CD4-positive, alpha-beta T cell treated with Interleukin-4 for 1 hour (primary cell): ENCODE results near the gene COL5A1.
A peak's percentile ranks its signal among the peaks of the same experiment; 100 is the strongest.
"Not testable (repeated sequence)": the region's sequence is repeated elsewhere in the genome, so short reads cannot be mapped to it uniquely, and the experiment has no call there.

ENCODE experiments used
- DNase-seq, 2 donors: peaks; one replicate each; pipeline ENCODE4 v3.0.0-alpha.2; 2020 to 2022

The COL5A1 gene

GRCh38 chr9:134679616-134680392 is 38.2 kb downstream of the COL5A1 start:
- no peak for DNase-seq

GRCh38 chr9:134680393-134681060 is 38.9 kb downstream of the COL5A1 start:
- no peak for DNase-seq

GRCh38 chr9:134681061-134681661 is 39.6 kb downstream of the COL5A1 start:
- DNase-seq: no peak

GRCh38 chr9:134682026-134682425 is 40.4 kb downstream of the COL5A1 start:
- DNase-seq: no peak

- DNase-seq: no peak
These were observed 41.2 kb downstream of the COL5A1 start for GRCh38 chr9:134682651-134683364.

GRCh38 chr9:134683714-134684374 is 42.2 kb downstream of the COL5A1 start:
- no peak for DNase-seq

GRCh38 chr9:134684375-134684723 is 42.7 kb downstream of the COL5A1 start:
- no peak for DNase-seq

GRCh38 chr9:134684941-134685340 is 43.3 kb downstream of the COL5A1 start:
- DNase-seq: not testable (repeated sequence)

GRCh38 chr9:134685784-134686183 is 44.2 kb downstream of the COL5A1 start:
- no peak for DNase-seq

- no peak for DNase-seq
These were observed 45.3 kb downstream of the COL5A1 start for GRCh38 chr9:134686896-134687295.

- no peak for DNase-seq
These were observed 46.0 kb downstream of the COL5A1 start for GRCh38 chr9:134687556-134687955.

GRCh38 chr9:134688231-134688630 is 46.6 kb downstream of the COL5A1 start:
- DNase-seq: no peak

GRCh38 chr9:134688661-134689320 is 47.2 kb downstream of the COL5A1 start:
- no peak for DNase-seq

GRCh38 chr9:134689321-134690181 is 47.9 kb downstream of the COL5A1 start:
- DNase-seq: peak in 1 of 2 donors; percentile 18

- no peak for DNase-seq
These were observed 48.7 kb downstream of the COL5A1 start for GRCh38 chr9:134690301-134690751.

GRCh38 chr9:134690946-134691694 is 49.5 kb downstream of the COL5A1 start:
- no peak for DNase-seq

GRCh38 chr9:134691695-134692572 is 50.3 kb downstream of the COL5A1 start:
- no peak for DNase-seq

- no peak for DNase-seq
These were observed 50.9 kb downstream of the COL5A1 start for GRCh38 chr9:134692573-134692860.

- peak in 1 of 2 donors; percentile 2 for DNase-seq
These were observed 51.4 kb downstream of the COL5A1 start for GRCh38 chr9:134693011-134693410.
